Right ventricle myocardium superior (tissue), 1 donor: ENCODE data around the gene BPIFB3. TPM values are rescaled to one million over a fixed set of nuclear protein-coding genes. Genes with fewer than 3 reads are reported as not detected.
"Not testable (repeated sequence)": the region's sequence is repeated elsewhere in the genome, so short reads cannot be mapped to it uniquely, and the experiment has no call there.

Experiments used
- ATAC-seq: fragments of 200-7000 bp; cut with Tn5 transposase; one replicate; pipeline ENCODE4 v1.9.1; 2020; ENCODE audit warnings: mild to moderate bottlenecking; ENCODE audit not compliant: poor library complexity
- DNase-seq: peaks from one replicate; pipeline ENCODE4 v3.0.0-alpha.2; 2020
- intact Hi-C: fragments of 100-400 bp; cut with DNase I; formaldehyde crosslinking; loops from one replicate; pipeline ENCODE4 v1.11.2; 2022
- total RNA-seq: library from RNA; stranded (reverse); fragmentation: NEBNext Ultra II Directional; extraction: Animal tissue kit (Norgen Biotek cat#: 25700); gene quantifications from one replicate; pipeline ENCODE4 v1.2.1, GENCODE V29; 2021
- donor health status: DM: no; HTN: yes; CAD: no; lungs with severe emphysema.

Gene BPIFB3
- total RNA-seq, 1 donor from 2014 or later = not detected

DNA sequence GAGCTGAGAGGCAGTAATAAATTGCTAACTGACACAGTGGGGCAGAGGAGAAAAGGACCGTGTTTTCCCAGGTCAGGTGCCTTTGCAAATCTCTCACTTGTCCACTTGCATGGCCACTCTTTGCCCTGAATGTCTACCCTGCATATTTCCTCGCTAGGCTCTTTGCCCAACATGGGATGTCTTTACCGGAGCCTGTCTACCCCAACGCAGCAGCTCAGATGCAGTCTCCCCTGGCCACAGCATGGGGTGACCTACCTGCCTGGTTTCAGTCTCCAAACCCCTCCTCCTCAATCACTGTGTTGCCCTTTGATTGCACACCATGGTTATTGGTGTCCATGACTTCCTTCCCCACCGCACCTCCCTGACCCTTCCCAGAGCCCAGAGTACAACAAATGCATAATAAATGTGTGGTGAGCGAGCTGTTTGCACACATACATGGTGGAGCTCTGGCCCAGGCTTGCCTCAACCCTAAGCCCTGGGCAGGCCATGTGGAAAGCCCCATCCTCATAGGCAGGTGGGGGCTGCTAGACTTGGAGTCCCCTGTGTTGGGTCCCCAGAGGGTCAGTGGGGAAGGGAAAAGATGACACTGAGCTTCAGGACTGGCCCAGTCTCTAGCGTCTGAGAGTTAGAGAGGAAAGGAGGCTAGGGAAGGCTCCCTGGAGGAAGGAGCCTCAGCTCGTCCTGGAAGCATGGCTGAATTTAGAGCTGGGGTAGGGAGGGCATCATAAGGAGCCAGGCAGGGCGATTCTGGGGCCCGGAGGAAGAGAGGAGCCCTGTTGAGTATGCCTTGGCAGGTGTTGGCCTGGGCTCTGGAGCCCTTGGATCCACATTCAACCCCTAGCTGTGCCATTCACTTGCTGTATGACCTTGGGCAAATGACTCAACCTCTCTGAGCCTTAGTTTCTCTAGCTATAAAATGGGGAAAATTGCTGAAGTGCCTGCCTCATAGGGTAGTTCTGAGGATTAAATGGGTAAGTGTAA is 26.6 kb upstream of the BPIFB3 start:
- DNase-seq = no peak
- intact Hi-C loops = no loop called here

DNA sequence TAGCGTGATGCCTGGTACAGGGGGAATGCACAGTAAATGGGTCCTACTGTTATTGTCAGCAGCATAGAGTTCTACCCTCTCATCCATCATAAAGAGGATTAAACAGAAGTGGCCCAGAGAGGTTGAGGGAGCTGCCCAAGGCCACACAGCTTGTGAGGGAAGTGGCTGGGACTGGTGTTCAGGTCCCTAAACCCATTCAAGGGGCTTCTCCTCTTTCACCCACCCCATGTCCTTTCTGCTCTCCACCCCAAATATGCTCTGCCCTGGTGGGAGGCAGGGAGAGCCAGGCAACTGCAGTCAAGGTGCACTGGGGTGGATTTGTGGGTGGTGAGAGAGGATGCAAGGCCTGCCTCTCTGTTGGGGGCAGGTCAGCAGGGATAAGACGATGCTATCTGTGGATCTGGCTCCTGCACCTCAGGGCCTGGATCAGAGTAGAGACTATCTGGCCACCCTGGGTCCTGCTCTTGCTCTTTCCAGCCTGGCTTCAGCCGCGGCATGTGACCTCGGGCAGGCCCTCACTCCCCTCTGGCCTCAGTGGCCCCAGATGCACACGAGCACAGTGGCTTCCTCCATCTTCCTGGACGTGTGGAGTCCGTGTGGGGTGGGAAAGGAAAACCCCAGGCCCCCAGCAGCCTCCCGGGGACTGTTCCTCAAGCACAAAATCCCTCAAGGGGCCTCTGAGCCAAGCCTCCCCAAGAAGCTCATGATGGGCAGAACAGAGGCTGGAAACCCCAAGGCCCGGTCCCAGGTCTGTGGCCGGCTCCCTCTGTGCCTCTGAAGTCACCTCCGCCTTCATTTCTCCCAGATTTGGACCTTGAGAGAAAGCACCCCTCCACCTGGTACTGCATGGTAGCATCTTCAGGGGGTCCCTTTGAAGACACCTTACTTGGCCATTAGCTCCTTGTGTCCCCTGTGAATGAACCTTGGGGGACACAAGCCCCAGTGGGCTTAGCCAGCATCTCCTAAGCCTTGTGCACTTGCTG is 25.6 kb upstream of the BPIFB3 start:
- intact Hi-C loops = no loop called here
- ATAC-seq = no peak
- no peak for DNase-seq

More for the DNA sequence above, 26.6 kb upstream of the BPIFB3 start:
- no peak for ATAC-seq

DNA sequence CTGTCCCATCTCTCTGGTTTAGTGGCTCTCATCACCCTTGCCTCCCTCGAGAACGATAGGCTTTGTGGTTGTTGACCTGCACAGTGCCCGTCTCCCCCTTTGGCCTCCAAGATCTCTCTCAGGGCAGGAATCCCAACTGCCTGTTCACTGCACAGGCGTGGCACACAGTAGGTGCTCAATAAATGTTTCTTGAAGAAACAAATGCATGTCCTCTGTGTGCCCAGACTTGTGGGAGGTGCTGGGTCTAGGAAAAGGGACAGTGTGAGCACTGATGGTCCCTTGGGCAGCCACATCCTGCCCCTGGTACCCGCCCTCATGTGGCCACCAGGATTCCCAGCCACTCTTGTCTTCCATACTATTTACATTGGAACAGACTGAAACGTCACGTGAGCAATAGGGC is 24.8 kb upstream of the BPIFB3 start:
- ATAC-seq (no peak), DNase-seq (no peak)
- intact Hi-C loops = no loop called here

DNA sequence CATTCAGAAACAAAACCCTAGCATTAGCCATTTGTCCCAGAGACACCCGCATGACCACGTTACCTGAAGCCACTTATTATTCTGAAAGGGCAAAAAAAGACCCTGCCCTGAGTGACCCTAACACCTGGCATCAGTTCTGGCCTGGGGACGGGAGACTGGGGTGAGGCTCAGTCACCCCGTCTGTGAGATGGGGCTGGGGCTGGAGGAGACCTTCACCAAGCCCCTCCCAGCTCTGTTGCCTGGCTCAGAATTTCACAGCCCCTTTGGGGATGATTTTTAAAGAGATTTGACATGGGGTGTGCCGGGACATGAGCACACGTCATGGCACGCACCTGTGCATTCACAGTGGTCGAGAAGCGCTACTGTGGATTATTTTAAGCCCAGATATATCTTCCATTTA is 23.6 kb upstream of the BPIFB3 start:
- DNase-seq (no peak), ATAC-seq (no peak)

DNA sequence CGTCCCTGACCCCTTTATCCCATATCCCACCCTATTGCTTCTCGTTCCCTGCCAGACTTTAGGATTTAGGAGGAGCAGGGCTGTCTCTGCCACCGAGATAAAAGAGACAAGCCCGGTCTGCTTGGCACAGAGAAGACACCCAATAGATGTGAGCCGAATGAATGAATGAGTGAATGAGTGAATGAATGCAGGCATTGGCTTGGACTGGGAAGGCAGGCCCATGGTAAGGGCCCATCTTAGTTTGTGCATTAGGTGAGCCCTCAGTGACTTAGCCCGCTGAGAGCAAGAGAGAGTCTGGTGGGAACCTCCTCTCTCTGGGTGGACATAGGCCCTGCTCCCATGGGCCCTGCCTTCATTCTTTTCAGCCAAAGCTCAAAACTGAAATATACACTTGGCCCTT is 23.1 kb upstream of the BPIFB3 start:
- DNase-seq (no peak), ATAC-seq (no peak)
- intact Hi-C loops = no loop called here

More for the DNA sequence above, 23.6 kb upstream of the BPIFB3 start:
- intact Hi-C loops = no loop called here

DNA sequence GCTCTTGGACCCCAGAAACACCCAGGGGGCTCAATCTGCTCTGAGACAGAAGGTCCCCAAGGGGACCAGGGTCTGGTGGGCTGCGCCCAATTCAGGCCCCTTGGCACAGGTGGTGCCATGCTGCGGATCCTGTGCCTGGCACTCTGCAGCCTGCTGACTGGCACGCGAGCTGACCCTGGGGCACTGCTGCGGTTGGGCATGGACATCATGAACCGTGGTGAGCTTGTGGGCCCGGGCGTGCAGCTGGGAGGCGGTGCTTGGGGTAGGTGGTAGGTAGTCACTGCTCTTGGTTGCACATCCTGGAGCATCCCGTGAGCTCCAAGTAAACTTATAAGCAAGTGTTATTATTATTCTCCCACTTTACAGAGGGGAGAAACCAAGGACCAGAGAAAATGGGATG is 22.2 kb upstream of the BPIFB3 start, which contains the start of gene BPIFB6:
Gene BPIFB6 (plus strand): TSS at position 118 of the 400 bp plus-strand sequence. CDS start 0 bp downstream, at position 118.
- ATAC-seq = no peak
- intact Hi-C loops = no loop called here

DNA sequence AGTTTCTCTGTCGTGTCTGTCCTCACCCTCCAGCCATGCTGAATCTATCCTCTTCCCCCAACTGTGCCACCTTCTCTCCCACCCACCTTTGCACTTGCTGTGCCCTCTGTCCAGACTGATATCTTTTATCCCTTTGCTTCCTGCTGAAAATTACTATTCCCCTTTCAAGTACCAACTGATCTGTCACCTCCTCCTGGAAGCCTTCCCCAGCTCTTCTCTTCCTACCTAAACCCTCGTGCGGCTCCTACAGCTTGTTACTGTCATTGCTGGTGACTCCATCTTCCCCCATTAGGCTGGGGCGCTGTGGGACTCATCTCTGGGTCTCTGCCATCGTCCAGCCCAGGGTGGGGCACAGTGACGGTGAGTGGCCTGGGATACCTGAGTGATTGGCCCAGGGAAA is 21.1 kb upstream of the BPIFB3 start:
- ATAC-seq = no peak
- no peak for DNase-seq
- intact Hi-C loops = no loop called here

More for the DNA sequence above, 22.2 kb upstream of the BPIFB3 start, which contains the start of gene BPIFB6:
- no peak for DNase-seq

DNA sequence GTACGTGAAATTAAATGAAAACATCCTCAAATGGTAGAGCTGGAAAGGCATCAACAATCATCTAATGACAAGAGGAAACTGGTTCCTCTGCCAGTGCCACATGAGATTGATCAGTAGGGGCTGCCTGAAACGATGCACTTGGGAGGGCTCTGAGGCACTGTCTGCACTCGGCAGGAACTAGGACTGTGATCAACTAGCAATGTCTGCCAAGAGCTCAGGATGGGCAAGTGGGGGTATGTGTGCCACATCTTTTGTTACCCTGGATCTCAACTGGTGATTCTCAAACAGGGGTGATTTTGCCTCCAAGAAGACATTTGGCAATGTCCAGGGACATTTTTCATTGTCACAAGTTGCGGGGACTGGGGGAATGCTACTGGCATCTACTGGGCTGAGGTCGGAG is 20.3 kb upstream of the BPIFB3 start:
- DNase-seq = no peak
- ATAC-seq = no peak

DNA sequence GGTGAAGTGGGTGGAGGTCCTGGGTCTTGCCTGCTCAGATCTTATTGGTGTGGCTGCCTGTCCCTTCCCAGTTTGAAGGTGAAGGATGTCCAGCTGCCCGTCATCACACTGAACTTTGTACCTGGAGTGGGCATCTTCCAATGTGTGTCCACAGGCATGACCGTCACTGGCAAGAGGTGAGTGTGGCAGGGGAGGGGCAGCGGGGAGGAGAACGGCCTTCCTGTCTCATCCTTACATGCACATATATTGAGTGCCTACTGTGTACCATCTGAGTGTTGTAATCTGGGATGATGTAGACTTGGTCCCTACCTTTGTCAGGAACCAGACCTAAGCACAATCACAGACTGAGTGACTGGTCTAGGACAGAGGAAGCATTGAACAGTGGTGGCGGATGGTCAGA is 19.6 kb upstream of the BPIFB3 start:
- ATAC-seq = no peak
- intact Hi-C loops = no loop called here
- DNase-seq = no peak

More for the DNA sequence above, 20.3 kb upstream of the BPIFB3 start:
- intact Hi-C loops = no loop called here

DNA sequence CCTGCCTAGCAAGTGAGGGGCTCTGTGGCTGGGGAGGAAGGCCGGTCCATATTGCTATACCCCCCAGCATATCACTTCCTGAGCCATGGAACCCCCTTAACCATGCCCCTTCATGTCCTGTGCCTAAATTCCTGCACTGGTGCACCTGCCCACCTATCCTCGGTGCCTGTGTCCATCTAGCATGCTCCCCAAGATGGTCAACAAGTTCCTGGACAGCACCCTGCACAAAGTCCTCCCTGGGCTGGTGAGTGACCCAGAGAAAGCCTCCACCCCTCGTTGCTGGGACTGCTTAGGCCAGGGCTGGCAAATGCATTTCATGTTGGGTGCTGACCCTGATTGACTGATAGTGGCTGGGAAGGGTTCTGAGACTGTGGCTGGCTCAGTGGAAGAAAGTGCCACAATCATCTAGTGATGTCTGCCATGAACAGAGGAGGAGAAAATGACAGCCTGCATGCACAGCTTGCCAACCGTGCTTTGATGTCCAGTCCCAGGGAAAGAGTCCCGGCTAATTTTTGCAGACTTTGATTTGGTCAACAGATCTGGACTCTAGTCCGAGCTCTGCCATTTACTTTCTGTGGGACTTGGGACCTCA is 18.7 kb upstream of the BPIFB3 start:
- DNase-seq (no peak), ATAC-seq (no peak)
- intact Hi-C loops = no loop called here

DNA sequence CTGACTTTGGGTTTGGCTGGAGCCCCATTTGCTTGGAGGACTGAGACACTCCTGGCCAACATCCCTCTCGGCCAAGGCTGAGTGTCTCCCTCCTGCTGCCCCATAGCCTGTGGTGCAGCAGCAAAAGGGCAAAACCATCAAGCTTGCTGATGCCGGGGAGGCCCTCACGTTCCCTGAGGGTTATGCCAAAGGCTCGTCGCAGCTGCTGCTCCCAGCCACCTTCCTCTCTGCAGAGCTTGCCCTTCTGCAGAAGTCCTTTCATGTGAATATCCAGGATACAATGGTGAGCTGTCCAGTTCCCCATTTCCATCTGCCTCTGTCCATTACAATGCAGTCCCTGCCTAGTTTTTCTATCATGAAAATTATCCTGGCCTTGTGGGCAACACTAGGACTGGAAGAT is 16.2 kb upstream of the BPIFB3 start:
- ATAC-seq (no peak), DNase-seq (no peak)
- intact Hi-C loops = no loop called here

DNA sequence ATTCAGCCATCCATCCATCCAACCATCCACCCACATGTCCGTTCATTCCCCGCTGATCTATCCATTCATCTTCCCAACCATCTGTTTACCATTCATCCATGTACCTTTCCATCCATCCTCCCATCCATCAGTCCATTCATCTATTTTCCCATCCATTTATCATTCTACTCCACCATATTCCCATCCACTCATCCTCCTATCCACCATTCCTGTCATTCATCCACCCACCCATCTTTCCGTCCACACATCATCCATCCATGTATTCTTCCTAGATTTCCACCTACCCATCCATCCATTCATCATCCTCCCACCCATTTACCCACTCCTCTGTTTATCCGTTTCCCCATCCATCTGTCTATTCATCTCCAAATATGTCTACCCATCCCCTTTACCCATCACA is 15.5 kb upstream of the BPIFB3 start:
- DNase-seq (no peak), ATAC-seq (no peak)
- intact Hi-C loops = no loop called here

DNA sequence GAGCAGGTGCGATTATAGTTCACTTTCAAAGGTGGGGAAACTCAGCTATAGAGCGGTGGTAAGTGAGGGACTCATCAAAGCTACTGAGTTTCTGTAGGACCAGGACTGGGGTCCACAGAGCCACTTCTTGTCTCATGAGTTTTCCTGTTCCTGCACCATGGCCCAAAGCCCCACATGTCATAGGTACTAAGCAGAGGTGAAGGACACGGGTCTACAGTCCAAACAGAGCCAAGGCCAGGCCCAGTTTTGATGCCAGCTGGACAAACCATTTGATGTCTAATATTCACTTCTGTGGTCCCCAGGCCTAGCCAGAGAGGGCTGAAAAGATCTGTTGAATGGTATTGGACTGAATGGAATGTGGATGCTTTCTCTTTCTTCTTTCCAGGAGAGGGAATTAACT is 11.3 kb upstream of the BPIFB3 start:
- no peak for DNase-seq
- ATAC-seq = no peak
- intact Hi-C loops = no loop called here

DNA sequence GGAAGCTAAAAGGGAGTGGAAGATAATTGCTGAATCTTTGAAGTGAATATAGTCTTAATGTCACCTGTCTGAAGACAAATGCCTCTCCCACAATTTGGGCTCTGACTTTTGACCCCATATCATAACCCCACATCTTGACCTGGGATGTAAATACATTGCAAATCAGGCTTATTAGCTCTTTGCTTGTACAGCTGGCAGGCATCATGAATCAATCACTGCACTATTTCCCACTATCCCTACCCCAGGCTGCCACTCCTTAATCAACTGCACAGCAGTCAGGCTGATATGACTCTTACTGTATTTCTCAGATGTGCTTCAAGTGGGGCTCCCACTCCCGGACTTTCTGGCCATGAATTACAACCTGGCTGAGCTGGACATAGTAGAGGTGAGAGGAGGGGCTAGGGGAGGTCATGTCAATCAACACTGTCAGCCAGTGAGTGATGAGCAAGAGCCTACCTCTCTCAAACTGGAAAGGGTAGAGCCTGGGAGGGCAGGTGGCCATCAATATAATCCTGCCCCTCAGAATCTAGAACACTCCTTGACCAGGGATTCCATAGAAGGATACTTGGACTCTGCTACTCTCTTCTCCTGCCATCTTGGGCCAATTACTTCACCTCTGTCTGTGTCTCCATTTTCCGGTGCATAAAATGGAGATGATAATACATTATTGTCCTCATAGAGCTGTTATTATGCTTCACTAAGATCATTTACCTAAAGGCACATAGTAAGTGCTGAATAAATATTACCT is 10.5 kb upstream of the BPIFB3 start:
- no peak for ATAC-seq
- no peak for DNase-seq
- intact Hi-C loops = no loop called here

DNA sequence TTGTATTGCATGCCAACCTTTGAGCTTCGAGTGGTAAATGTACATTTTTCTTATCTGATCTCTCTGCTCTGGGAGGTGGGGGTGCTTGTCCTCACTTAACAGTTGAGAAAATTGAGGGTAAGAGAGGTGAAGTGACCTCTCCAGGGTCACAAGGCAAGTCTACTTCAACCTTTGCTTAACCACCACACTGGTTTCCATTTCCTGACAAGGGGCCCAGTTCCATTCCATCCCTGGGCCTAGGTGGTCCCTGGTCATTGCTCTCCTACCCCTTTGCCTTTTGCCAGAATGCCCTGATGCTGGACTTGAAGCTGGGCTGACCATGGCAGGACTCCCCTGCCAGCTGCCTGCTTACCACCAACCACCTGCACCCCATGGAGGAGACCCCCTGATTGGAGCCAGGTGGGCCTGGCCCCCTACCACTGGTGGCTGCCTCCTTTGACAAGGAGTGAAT is 9.9 kb upstream of the BPIFB3 start:
- no peak for DNase-seq
- ATAC-seq = no peak
- intact Hi-C loops = no loop called here

DNA sequence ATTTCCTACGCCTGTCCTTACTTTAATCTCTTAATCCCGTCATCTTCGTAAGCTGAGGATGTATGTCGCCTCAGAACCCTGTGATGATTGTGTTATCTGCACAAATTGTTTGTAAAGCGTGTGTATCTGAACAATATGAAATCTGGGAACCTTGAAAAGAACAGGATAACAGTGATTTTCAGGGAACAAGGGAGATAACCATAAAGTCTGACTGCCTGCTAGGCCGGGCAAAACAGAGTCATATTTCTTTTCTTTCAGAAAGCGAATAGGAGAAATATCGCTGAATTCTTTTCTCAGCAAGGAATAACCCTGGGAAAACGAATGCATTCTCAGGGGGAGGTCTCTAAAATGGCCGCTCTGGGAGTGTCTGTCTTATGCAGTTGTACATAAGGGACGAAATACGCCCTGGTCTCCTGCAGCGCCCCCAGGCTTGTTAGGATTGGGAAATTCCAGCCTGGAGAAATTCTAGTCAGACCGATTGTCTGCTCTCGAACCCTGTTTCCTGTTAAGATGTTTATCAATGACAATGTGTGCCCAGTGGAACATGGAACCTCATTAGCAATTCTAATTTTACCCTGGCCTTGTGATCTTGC is 8.5 kb upstream of the BPIFB3 start:
- ATAC-seq, DNase-seq, intact Hi-C loops: not testable (repeated sequence)

DNA sequence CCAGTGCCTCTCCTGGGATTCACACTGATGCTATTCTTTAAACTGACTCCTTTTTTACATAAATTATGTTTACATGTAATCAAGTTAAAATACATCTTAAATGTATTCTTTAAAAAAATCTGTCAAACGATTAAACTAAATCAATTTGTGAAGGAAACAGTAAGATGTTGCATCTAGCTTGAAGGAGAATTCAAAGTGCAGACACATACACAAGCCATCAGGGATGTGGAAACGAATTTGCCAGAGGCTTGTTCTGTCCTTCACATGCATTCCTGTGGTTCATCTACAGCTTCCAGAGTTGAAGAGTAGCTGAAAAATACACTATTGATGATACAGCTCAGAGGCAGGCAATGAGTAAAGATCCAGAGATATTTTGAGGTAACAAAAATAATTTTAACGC is 7.3 kb upstream of the BPIFB3 start:
- intact Hi-C loops = no loop called here
- no peak for ATAC-seq

DNA sequence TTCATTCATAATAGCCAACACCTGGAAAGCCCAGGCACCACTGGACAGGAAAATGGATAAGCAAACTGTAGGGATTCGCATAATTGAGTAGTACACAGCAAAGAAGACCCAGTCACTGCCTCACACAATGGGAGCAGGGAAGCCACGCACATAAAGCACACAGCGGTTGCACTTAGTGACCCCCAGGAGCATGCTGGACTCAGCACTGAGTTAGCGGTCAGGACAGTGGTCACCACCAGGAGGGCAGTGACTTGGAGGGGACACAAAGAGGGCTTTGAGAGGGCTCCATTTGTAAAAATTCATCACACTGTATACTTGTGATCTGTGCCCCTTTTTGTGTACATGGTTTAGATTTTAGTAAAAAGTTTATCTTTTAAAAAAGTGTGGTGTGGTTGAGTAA is 2.4 kb upstream of the BPIFB3 start:
- intact Hi-C loops = no loop called here
- ATAC-seq = no peak
- DNase-seq = no peak

More for the DNA sequence above, 7.3 kb upstream of the BPIFB3 start:
- DNase-seq = no peak
